Stimulated activated CD4-positive, alpha-beta T cell treated with anti-CD3 and anti-CD28 coated beads, Interleukin-2, amount 100 ng/mL, for 48 hours (primary cell): Measurements from ENCODE around the gene TRAM2.

Experiments used
- DNase-seq, 2 donors: peaks; one replicate each; pipeline ENCODE4 v3.0.0-alpha.2; 2020

TRAM2 gene

GRCh38 chr6:52505726-52506409 lies 71.0 kb downstream of the TRAM2 start:
- no peak for DNase-seq

- no peak for DNase-seq
Measured at GRCh38 chr6:52504782-52505136, 72.1 kb downstream of the TRAM2 start.

GRCh38 chr6:52503851-52504781 lies 72.7 kb downstream of the TRAM2 start:
- no peak for DNase-seq

GRCh38 chr6:52503323-52503747 lies 73.5 kb downstream of the TRAM2 start:
- DNase-seq = no peak

- DNase-seq = no peak
Measured at GRCh38 chr6:52502306-52503029, 74.4 kb downstream of the TRAM2 start.

- DNase-seq = no peak
Measured at GRCh38 chr6:52500238-52501129, 76.4 kb downstream of the TRAM2 start.

GRCh38 chr6:52499681-52500236 lies 77.1 kb downstream of the TRAM2 start:
- DNase-seq = no peak

GRCh38 chr6:52499026-52499425 lies 77.8 kb downstream of the TRAM2 start:
- DNase-seq = no peak

- no peak for DNase-seq
Measured at GRCh38 chr6:52498538-52499017, 78.3 kb downstream of the TRAM2 start.

GRCh38 chr6:52497652-52498408 lies 79.0 kb downstream of the TRAM2 start:
- no peak for DNase-seq

GRCh38 chr6:52496631-52497030 lies 80.2 kb downstream of the TRAM2 start:
- no peak for DNase-seq

GRCh38 chr6:52495922-52496321 lies 80.9 kb downstream of the TRAM2 start:
- no peak for DNase-seq

- DNase-seq = no peak
Measured at GRCh38 chr6:52494298-52495072, 82.4 kb downstream of the TRAM2 start.

GRCh38 chr6:52493669-52494068 lies 83.2 kb downstream of the TRAM2 start:
- DNase-seq = no peak

- DNase-seq = no peak
Measured at GRCh38 chr6:52491203-52492069, 85.4 kb downstream of the TRAM2 start.

- DNase-seq = no peak
Measured at GRCh38 chr6:52489881-52490280, 87.0 kb downstream of the TRAM2 start.

- no peak for DNase-seq
Measured at GRCh38 chr6:52483671-52484003, 93.2 kb downstream of the TRAM2 start.

GRCh38 chr6:52482903-52483670 lies 93.8 kb downstream of the TRAM2 start:
- no peak for DNase-seq

- no peak for DNase-seq
Measured at GRCh38 chr6:52475307-52475706, 101.6 kb downstream of the TRAM2 start.
